Pancreas (tissue), 10 donors: Measurements from ENCODE around the gene NUDT6. TPM values are rescaled to one million over a fixed set of nuclear protein-coding genes. Genes with fewer than 3 reads are reported as not detected.
"Not testable (repeated sequence)": the region's sequence is repeated elsewhere in the genome, so short reads cannot be mapped to it uniquely, and the experiment has no call there.

Source experiments
- ATAC-seq, 4 donors: fragments of 200-7000 bp; cut with Tn5 transposase; one replicate each; pipeline versions ENCODE4 v1.8.0 to v1.9.1; 2020; ENCODE audit warnings: mild to moderate bottlenecking in 4 of 4, moderate library complexity in 4 of 4
- DNase-seq, 6 donors: peaks; one replicate each; pipeline ENCODE4 v3.0.0-alpha.2; 2020
- FAIRE-seq: peaks from 2 replicates; lab custom pipeline; 2012; peaks lifted over from hg19 to GRCh38; lab: Jason Lieb, UNC
- H3K27ac ChIP-seq, 4 donors: fragments of 200-600 bp; sonication (generic); 1 replicate in 3 of 4; 2 replicates in 1 of 4; pipeline versions ENCODE4 v1.5.0 to v1.8.0; 2020
- H3K27me3 ChIP-seq, 4 donors: fragments of 200-600 bp; one replicate each; pipeline ENCODE4 v1.8.0; 2021
- H3K36me3 ChIP-seq, 3 donors: fragments of 200-600 bp; sonication (generic) in 1 of 3; one replicate each; pipeline versions ENCODE4 v1.5.0 to v1.8.0; 2020 to 2021
- H3K4me1 ChIP-seq, 3 donors: fragments of 200-600 bp; one replicate each; pipeline ENCODE4 v1.8.0; 2021
- H3K4me3 ChIP-seq, 4 donors: fragments of 200-600 bp; sonication (generic) in 2 of 4; one replicate each; pipeline versions ENCODE4 v1.5.0 to v1.8.0; 2020 to 2021
- H3K9me3 ChIP-seq, 4 donors: fragments of 200-600 bp; one replicate each; pipeline ENCODE4 v1.8.0; 2021
- CTCF ChIP-seq, 4 donors: fragments of 200-600 bp; sonication (generic) in 3 of 4; IDR thresholded peaks; one replicate each; pipeline versions ENCODE4 v1.5.0 to v1.8.0; 2021; ENCODE audit warnings: antibody characterized with exemption in 4 of 4
- WGBS, 2 donors: extraction: QIAGEN DNeasy Blood & Tissue Kit; methylation state at CpG; one replicate each; pipeline ENCODE4 v1.1.7; 2013; 5-methylcytosine and 5-hydroxymethylcytosine counted together
- intact Hi-C, 3 donors: fragments of 100-400 bp; cut with DNase I; formaldehyde crosslinking; loops; one replicate each; pipeline versions ENCODE4 v1.11.1 to v1.14.2; 2022
- polyA plus RNA-seq, 2 donors: library from polyadenylated mRNA; stranded (reverse); fragments of 200-250 nt; gene quantifications; one replicate each; pipeline ENCODE4 v1.2.3, GENCODE V29; 2013
- total RNA-seq, 6 donors: library from RNA; stranded (reverse); fragmentation: NEBNext Ultra II Directional in 4 of 6; extraction: Animal tissue kit (Norgen Biotek cat#: 25700) in 4 of 6; gene quantifications; one replicate each; pipeline versions ENCODE4 v1.2.1 to v1.2.4, GENCODE V29; 2021 to 2023
- donor health status: healthy with polysubstance abuse.
- donor health status: DM: no; HTN: no; CAD: no; lungs with moderate emphysema.
- donor health status: DM: no; HTN: no; CAD: no.
- donor health status: control.
- donor health status: control.
- donor health status: Bipolar disorder and iron deficiency.
- donor health status: DM: yes; HTN: yes; CAD: no.
- donor health status: DM: no; HTN: no; CAD: no.
- donor health status: DM: no; HTN: no; CAD: no.
- donor health status: DM: yes; HTN: yes; CAD: no.

NUDT6 gene
- total and polyA plus RNA-seq, 8 donors = 1.6 to 8.2 (median 2.4) TPM

- no peak for ATAC-seq
- Histone ChIP-seq H3K4me3 (no peak overlapping the region), H3K4me1 (no peaks in the 10 kb centered on the region), H3K9me3 (no peaks in the 10 kb centered on the region), H3K27me3 (no peaks in the 10 kb centered on the region), H3K27ac (no peak overlapping the region), H3K36me3 (peaks cover 0 to 14% (median 0%) of the 10 kb centered on the region in 3 donors)
- intact Hi-C loops = no loop called here
- no peak for TF ChIP-seq CTCF (IDR thresholded peaks at IDR 0.05)
- WGBS, 2 donors = 98 to 100% methylated on average over 3 of the region's 3 CpGs
- DNase-seq = no peak
- no peak for FAIRE-seq
Measured at GRCh38 chr4:122953924-122954323, 31.5 kb upstream of the NUDT6 start.

- no peaks in the 10 kb centered on the region for H3K4me1 ChIP-seq
- intact Hi-C loops = no loop called here
- no peak for TF ChIP-seq CTCF (IDR thresholded peaks at IDR 0.05)
- peaks cover 0 to 18% (median 0%) of the 10 kb centered on the region in 3 donors for H3K36me3 ChIP-seq
- H3K4me3 ChIP-seq = no peak overlapping the region
- H3K27me3 ChIP-seq = no peaks in the 10 kb centered on the region
- no peaks in the 10 kb centered on the region for H3K9me3 ChIP-seq
- 96 to 97% methylated on average over 4 of the region's 4 CpGs for WGBS, 2 donors
- ATAC-seq = no peak
- DNase-seq = no peak
- no peak for FAIRE-seq
- H3K27ac ChIP-seq = no peak overlapping the region
Measured at GRCh38 chr4:122952028-122952427, 29.6 kb upstream of the NUDT6 start.

GRCh38 chr4:122948671-122949070 is 26.3 kb upstream of the NUDT6 start:
- H3K9me3 ChIP-seq = no peaks in the 10 kb centered on the region
- no peaks in the 10 kb centered on the region for H3K27me3 ChIP-seq
- no peak for TF ChIP-seq CTCF (IDR thresholded peaks at IDR 0.05)
- H3K4me3 ChIP-seq = no peak overlapping the region
- no peak overlapping the region for H3K27ac ChIP-seq
- DNase-seq (no peak), FAIRE-seq (no peak), ATAC-seq (no peak)
- WGBS, 2 donors = 87 to 91% methylated on average over 4 of the region's 4 CpGs
- intact Hi-C loops = no loop called here
- no peaks in the 10 kb centered on the region for H3K4me1 ChIP-seq
- peaks cover 0 to 18% (median 0%) of the 10 kb centered on the region in 3 donors for H3K36me3 ChIP-seq

- H3K27me3 ChIP-seq = no peaks in the 10 kb centered on the region
- no peak for FAIRE-seq
- no peaks in the 10 kb centered on the region for H3K9me3 ChIP-seq
- no peaks in the 10 kb centered on the region for H3K4me1 ChIP-seq
- 94% methylated on average over 1 of the region's 1 CpG for WGBS, 2 donors
- TF ChIP-seq CTCF (IDR thresholded peaks at IDR 0.05) = no peak
- H3K27ac ChIP-seq = no peak overlapping the region
- no peak for DNase-seq
- ATAC-seq = no peak
- peaks cover 0 to 11% (median 0%) of the 10 kb centered on the region in 3 donors for H3K36me3 ChIP-seq
- H3K4me3 ChIP-seq = no peak overlapping the region
- intact Hi-C loops = no loop called here
Measured at GRCh38 chr4:122946142-122946541, 23.7 kb upstream of the NUDT6 start.

GRCh38 chr4:122945136-122945535 is 22.7 kb upstream of the NUDT6 start:
- FAIRE-seq, H3K9me3 ChIP-seq, H3K27me3 ChIP-seq, H3K4me1 ChIP-seq, H3K27ac ChIP-seq, intact Hi-C loops, H3K4me3 ChIP-seq, ATAC-seq, DNase-seq: not testable (repeated sequence)
- peaks cover 0 to 11% (median 0%) of the 10 kb centered on the region in 3 donors for H3K36me3 ChIP-seq
- 92 to 95% methylated on average over 11 to 17 of the region's 17 CpGs for WGBS, 2 donors
